WTC11 (cell line): ENCODE measurements around the gene RPL23. TPM values are rescaled to one million over a fixed set of nuclear protein-coding genes. Genes with fewer than 3 reads are reported as not detected.

ENCODE experiments used
- ATAC-seq: fragments of 200-7000 bp; cut with Tn5 transposase; 2 replicates; pipeline ENCODE4 v1.10.0; 2021; ENCODE audit warnings: mild to moderate bottlenecking, moderate library complexity
- CTCF ChIA-PET: fragments of 300-600 bp; sonication (Branson Sonifier 250); formaldehyde crosslinking; loops from one replicate; lab custom pipeline; 2021; ENCODE audit warnings: antibody characterized with exemption; lab: Charles Lee
- POLR2A ChIA-PET: fragments of 350-600 bp; sonication (Branson Sonifier 250); formaldehyde crosslinking; loops from one replicate; lab custom pipeline; 2021; ENCODE audit warnings: antibody characterized with exemption; lab: Charles Lee
- DNase-seq: peaks from one replicate; pipeline ENCODE4 v3.0.0; 2021; ENCODE audit warnings: low spot score
- H3K27ac Mint-ChIP-seq: 2 replicates; pipeline ENCODE4 v1.8.0; 2021; ENCODE audit warnings: mixed read lengths
- H3K27me3 Mint-ChIP-seq: 2 replicates; pipeline ENCODE4 v1.8.0; 2021; ENCODE audit warnings: low read depth, mild to moderate bottlenecking, moderate library complexity, mixed read lengths
- H3K36me3 Mint-ChIP-seq: 2 replicates; pipeline ENCODE4 v1.8.0; 2021; ENCODE audit warnings: mixed read lengths
- H3K4me1 Mint-ChIP-seq: 2 replicates; pipeline ENCODE4 v1.8.0; 2022; ENCODE audit warnings: mixed read lengths
- H3K4me3 Mint-ChIP-seq: 2 replicates; pipeline ENCODE4 v1.8.0; 2021; ENCODE audit warnings: mild to moderate bottlenecking, moderate library complexity, mixed read lengths
- H3K9me3 Mint-ChIP-seq: 2 replicates; pipeline ENCODE4 v1.8.0; 2021; ENCODE audit warnings: mixed read lengths
- EMX1 ChIP-seq: fragments of 250-450 bp; sonication (Bioruptor Pico); IDR thresholded peaks from 2 replicates; pipeline ENCODE4 v1.8.0; 2021; ENCODE audit warnings: mild to moderate bottlenecking
- ESRRA ChIP-seq: sonication (generic); formaldehyde crosslinking; IDR thresholded peaks from 2 replicates; pipeline ENCODE4 v1.8.1; 2022; ENCODE audit warnings: mild to moderate bottlenecking, missing genetic modification reagents, borderline replicate concordance
- FOXK1 ChIP-seq: sonication (generic); formaldehyde crosslinking; IDR thresholded peaks from 2 replicates; pipeline ENCODE4 v1.8.0; 2022; ENCODE audit warnings: mild to moderate bottlenecking, moderate library complexity, missing genetic modification reagents
- GABPB1 ChIP-seq: sonication (generic); formaldehyde crosslinking; IDR thresholded peaks from 2 replicates; pipeline ENCODE4 v1.8.1; 2023; ENCODE audit warnings: mild to moderate bottlenecking, missing genetic modification reagents
- MYBL2 ChIP-seq: sonication (generic); formaldehyde crosslinking; IDR thresholded peaks from 2 replicates; pipeline ENCODE4 v1.8.1; 2023; ENCODE audit warnings: mild to moderate bottlenecking, moderate library complexity, missing genetic modification reagents
- NFATC4 ChIP-seq: fragments of 250-450 bp; sonication (Bioruptor Pico); IDR thresholded peaks from 2 replicates; pipeline ENCODE4 v1.9.0; 2021; ENCODE audit warnings: mild to moderate bottlenecking
- PRRX2 ChIP-seq: fragments of 250-450 bp; sonication (Bioruptor Pico); IDR thresholded peaks from 2 replicates; pipeline ENCODE4 v1.8.0; 2021; ENCODE audit warnings: mild to moderate bottlenecking
- RORB ChIP-seq: fragments of 250-450 bp; sonication (Bioruptor Pico); IDR thresholded peaks from 2 replicates; pipeline ENCODE4 v1.9.0; 2021; ENCODE audit warnings: mild to moderate bottlenecking
- SMAD3 ChIP-seq: sonication (generic); formaldehyde crosslinking; IDR thresholded peaks from 2 replicates; pipeline ENCODE4 v1.8.0; 2022; ENCODE audit warnings: missing genetic modification reagents, mild to moderate bottlenecking, borderline replicate concordance
- SP1 ChIP-seq: sonication (generic); formaldehyde crosslinking; conservative IDR thresholded peaks from 2 replicates; pipeline ENCODE4 v1.8.1; 2022; ENCODE audit warnings: missing genetic modification reagents
- TEAD1 ChIP-seq: sonication (generic); formaldehyde crosslinking; IDR thresholded peaks from 2 replicates; pipeline ENCODE4 v1.8.0; 2022; ENCODE audit warnings: mild to moderate bottlenecking, missing genetic modification reagents
- total RNA-seq: library from RNA; stranded (reverse); gene quantifications from 3 replicates; pipeline ENCODE4 v1.2.3, GENCODE V29; 2021
- TF ChIP-seq, protein P1 (sequence below): sonication (generic); formaldehyde crosslinking; IDR thresholded peaks from 2 replicates; pipeline ENCODE4 v1.8.1; 2023; ENCODE audit warnings: mild to moderate bottlenecking, missing genetic modification reagents, moderate library complexity
- TF ChIP-seq, protein P2 (sequence below): sonication (generic); formaldehyde crosslinking; IDR thresholded peaks from 2 replicates; pipeline ENCODE4 v1.8.1; 2023; ENCODE audit warnings: mild to moderate bottlenecking, missing genetic modification reagents
- TF ChIP-seq, protein P3 (sequence below): sonication (generic); formaldehyde crosslinking; IDR thresholded peaks from 2 replicates; pipeline ENCODE4 v1.8.0; 2022; ENCODE audit warnings: mild to moderate bottlenecking, missing genetic modification reagents
- TF ChIP-seq, protein P4 (sequence below): sonication (generic); formaldehyde crosslinking; IDR thresholded peaks from 2 replicates; pipeline ENCODE4 v1.8.0; 2022; ENCODE audit warnings: mild to moderate bottlenecking, missing genetic modification reagents
- TF ChIP-seq, protein P5 (sequence below): fragments of 250-450 bp; sonication (Bioruptor Pico); IDR thresholded peaks from 2 replicates; pipeline ENCODE4 v1.9.0; 2021; ENCODE audit warnings: moderate library complexity, mild to moderate bottlenecking, inconsistent platforms, borderline replicate concordance
- TF ChIP-seq, protein P6 (sequence below): fragments of 250-450 bp; sonication (Bioruptor Pico); IDR thresholded peaks from 2 replicates; pipeline ENCODE4 v1.9.0; 2021; ENCODE audit warnings: mild to moderate bottlenecking
- TF ChIP-seq, protein P7 (sequence below): sonication (generic); formaldehyde crosslinking; IDR thresholded peaks from 2 replicates; pipeline ENCODE4 v1.8.0; 2022; ENCODE audit warnings: mild to moderate bottlenecking, missing genetic modification reagents
- TF ChIP-seq, protein P8 (sequence below): sonication (generic); formaldehyde crosslinking; IDR thresholded peaks from 2 replicates; pipeline ENCODE4 v1.8.1; 2023; ENCODE audit warnings: mild to moderate bottlenecking, missing genetic modification reagents, moderate library complexity
- TF ChIP-seq, protein P9 (sequence below): fragments of 250-450 bp; sonication (Bioruptor Pico); IDR thresholded peaks from 2 replicates; pipeline ENCODE4 v1.9.0; 2021; ENCODE audit warnings: mild to moderate bottlenecking, borderline replicate concordance

The RPL23 gene
- total RNA-seq, 1 experiment from 2014 or later = 1,832 TPM

DNA sequence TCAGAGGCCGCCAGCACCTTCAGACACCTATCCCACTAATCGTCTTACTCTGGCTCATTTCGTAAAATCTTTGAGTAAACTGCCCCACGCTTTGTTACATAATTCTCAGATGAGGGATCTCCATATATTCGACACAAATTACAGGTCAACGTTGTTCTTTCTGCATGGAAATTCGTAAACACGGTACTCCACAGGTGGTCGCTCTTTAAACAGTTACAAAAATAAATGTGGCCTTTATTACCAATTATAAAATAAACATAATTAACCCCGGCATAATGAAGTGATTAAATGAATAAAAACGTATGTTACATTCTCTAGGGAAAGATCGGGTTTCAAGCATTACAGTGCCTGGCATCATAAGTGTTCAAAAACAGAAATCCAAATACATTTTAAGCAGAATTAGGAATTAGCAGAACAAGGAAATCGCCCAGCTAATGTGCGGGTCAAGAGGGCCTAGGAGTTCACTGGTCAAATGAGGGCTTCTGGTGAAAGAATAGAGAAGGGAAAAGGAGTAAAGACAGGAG is 53.2 kb downstream of the RPL23 start (continued):
- TF ChIP-seq, protein P1, sequence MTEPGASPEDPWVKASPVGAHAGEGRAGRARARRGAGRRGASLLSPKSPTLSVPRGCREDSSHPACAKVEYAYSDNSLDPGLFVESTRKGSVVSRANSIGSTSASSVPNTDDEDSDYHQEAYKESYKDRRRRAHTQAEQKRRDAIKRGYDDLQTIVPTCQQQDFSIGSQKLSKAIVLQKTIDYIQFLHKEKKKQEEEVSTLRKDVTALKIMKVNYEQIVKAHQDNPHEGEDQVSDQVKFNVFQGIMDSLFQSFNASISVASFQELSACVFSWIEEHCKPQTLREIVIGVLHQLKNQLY = no peak
- no peak for TF ChIP-seq RORB (CRISPR knock-in tag)
- TF ChIP-seq, all 79 proteins: peak for 0

DNA sequence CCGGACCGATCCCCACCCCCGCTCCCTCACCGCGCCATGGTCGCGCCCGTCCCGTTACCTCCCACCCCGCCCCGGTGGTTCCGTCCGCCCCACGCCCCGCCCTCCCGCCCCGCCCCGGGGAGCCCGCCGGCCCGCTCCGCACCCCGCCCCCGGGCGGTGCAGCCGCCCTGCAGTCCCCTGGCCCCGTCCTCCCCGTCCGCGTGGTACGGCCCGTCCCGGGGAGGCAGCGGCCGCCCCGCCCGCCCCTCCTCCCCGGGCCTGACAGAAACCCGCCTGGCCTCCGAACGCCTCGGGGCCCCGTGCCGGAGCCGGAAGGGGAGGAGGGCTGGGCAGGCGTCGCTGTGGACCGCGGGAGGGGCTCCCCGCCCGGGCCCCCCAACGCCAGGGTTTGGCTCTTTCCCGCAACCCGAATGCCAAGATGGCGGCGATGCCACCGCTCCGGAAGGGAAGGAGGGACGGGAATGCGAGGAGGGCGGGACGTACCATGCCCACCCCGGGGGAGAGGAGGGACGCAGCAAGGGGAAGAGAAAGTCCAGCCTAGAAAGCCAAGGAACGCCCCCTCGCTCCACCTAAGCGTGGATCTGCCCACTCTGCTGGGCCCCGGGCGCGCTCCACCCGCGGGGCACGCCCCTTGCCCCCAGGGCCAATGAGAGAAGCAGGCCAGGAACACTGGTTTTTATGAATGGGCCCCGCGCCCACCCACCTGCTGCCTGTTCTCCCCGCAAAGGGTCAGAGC is 53.9 kb downstream of the RPL23 start, which contains the start of gene PIP4K2B:
TSS of gene PIP4K2B (minus strand) at position 56 of the 736 bp plus-strand sequence. CDS start 132 bp downstream, outside the sequence.
- Mint-ChIP-seq H3K27me3 (no peaks in the 10 kb centered on the region), H3K27ac (peak within 1 kb of the TSS; percentile 97), H3K4me1 (peaks cover 21% of the 10 kb centered on the region), H3K36me3 (peaks cover 52% of the 10 kb centered on the region), H3K4me3 (peak within 1 kb of the TSS; percentile 98), H3K9me3 (no peaks in the 10 kb centered on the region)
- ChIA-PET CTCF (interaction anchor here (0.6 to 1.0 kb wide), 4 partner anchors 38 to 183 kb away, joined by 3 read pairs; partner anchors contain the start of gene RPL23), POLR2A (interaction anchor here (1.2 kb wide), 1 partner anchor 54 kb away, joined by 3 read pairs; the partner anchor contains the start of gene RPL23)
- ATAC-seq (peak; percentile 94), DNase-seq (peak; percentile 97)
- TF ChIP-seq, protein P2, sequence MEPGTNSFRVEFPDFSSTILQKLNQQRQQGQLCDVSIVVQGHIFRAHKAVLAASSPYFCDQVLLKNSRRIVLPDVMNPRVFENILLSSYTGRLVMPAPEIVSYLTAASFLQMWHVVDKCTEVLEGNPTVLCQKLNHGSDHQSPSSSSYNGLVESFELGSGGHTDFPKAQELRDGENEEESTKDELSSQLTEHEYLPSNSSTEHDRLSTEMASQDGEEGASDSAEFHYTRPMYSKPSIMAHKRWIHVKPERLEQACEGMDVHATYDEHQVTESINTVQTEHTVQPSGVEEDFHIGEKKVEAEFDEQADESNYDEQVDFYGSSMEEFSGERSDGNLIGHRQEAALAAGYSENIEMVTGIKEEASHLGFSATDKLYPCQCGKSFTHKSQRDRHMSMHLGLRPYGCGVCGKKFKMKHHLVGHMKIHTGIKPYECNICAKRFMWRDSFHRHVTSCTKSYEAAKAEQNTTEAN = peak; percentile 77; the same call in 1 of the 2 replicates
- TF ChIP-seq GABPB1 (CRISPR knock-in tag) = peak; percentile 69; the same call in 1 of the 2 replicates
- TF ChIP-seq NFATC4 (CRISPR knock-in tag) = peak; percentile 86
- TF ChIP-seq, protein P3, sequence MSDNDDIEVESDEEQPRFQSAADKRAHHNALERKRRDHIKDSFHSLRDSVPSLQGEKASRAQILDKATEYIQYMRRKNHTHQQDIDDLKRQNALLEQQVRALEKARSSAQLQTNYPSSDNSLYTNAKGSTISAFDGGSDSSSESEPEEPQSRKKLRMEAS = peak; percentile 75
- TF ChIP-seq, protein P4, sequence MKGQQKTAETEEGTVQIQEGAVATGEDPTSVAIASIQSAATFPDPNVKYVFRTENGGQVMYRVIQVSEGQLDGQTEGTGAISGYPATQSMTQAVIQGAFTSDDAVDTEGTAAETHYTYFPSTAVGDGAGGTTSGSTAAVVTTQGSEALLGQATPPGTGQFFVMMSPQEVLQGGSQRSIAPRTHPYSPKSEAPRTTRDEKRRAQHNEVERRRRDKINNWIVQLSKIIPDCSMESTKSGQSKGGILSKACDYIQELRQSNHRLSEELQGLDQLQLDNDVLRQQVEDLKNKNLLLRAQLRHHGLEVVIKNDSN = peak; percentile 56; the same call in 1 of the 2 replicates
- peak; percentile 83; the same call in 1 of the 2 replicates for TF ChIP-seq EMX1 (CRISPR knock-in tag)
- TF ChIP-seq TEAD1 = peak; percentile 91; the same call in 1 of the 2 replicates
- peak; percentile 40; the same call in 1 of the 2 replicates for TF ChIP-seq MYBL2 (CRISPR knock-in tag)
- TF ChIP-seq SMAD3 = 0 out of 2 replicates have a peak, but pooled peaks have one; percentile 66
- TF ChIP-seq, protein P5, sequence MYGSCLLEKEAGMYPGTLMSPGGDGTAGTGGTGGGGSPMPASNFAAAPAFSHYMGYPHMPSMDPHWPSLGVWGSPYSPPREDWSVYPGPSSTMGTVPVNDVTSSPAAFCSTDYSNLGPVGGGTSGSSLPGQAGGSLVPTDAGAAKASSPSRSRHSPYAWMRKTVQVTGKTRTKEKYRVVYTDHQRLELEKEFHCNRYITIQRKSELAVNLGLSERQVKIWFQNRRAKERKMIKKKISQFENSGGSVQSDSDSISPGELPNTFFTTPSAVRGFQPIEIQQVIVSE (CRISPR knock-in tag) = no peak
- peak; percentile 25; the same call in 1 of the 2 replicates for TF ChIP-seq ESRRA
- TF ChIP-seq, protein P6, sequence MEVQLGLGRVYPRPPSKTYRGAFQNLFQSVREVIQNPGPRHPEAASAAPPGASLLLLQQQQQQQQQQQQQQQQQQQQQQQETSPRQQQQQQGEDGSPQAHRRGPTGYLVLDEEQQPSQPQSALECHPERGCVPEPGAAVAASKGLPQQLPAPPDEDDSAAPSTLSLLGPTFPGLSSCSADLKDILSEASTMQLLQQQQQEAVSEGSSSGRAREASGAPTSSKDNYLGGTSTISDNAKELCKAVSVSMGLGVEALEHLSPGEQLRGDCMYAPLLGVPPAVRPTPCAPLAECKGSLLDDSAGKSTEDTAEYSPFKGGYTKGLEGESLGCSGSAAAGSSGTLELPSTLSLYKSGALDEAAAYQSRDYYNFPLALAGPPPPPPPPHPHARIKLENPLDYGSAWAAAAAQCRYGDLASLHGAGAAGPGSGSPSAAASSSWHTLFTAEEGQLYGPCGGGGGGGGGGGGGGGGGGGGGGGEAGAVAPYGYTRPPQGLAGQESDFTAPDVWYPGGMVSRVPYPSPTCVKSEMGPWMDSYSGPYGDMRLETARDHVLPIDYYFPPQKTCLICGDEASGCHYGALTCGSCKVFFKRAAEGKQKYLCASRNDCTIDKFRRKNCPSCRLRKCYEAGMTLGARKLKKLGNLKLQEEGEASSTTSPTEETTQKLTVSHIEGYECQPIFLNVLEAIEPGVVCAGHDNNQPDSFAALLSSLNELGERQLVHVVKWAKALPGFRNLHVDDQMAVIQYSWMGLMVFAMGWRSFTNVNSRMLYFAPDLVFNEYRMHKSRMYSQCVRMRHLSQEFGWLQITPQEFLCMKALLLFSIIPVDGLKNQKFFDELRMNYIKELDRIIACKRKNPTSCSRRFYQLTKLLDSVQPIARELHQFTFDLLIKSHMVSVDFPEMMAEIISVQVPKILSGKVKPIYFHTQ = 0 out of 2 replicates have a peak, but pooled peaks have one; percentile 47
- TF ChIP-seq, protein P7, sequence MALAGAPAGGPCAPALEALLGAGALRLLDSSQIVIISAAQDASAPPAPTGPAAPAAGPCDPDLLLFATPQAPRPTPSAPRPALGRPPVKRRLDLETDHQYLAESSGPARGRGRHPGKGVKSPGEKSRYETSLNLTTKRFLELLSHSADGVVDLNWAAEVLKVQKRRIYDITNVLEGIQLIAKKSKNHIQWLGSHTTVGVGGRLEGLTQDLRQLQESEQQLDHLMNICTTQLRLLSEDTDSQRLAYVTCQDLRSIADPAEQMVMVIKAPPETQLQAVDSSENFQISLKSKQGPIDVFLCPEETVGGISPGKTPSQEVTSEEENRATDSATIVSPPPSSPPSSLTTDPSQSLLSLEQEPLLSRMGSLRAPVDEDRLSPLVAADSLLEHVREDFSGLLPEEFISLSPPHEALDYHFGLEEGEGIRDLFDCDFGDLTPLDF (CRISPR knock-in tag) = no peak
- TF ChIP-seq FOXK1 (CRISPR knock-in tag) = peak; percentile 65; the same call in 1 of the 2 replicates
- peak; percentile 92 for TF ChIP-seq SP1 (CRISPR knock-in tag)
- TF ChIP-seq, protein P8, sequence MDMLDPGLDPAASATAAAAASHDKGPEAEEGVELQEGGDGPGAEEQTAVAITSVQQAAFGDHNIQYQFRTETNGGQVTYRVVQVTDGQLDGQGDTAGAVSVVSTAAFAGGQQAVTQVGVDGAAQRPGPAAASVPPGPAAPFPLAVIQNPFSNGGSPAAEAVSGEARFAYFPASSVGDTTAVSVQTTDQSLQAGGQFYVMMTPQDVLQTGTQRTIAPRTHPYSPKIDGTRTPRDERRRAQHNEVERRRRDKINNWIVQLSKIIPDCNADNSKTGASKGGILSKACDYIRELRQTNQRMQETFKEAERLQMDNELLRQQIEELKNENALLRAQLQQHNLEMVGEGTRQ (CRISPR knock-in tag) = 0 out of 2 replicates have a peak, but pooled peaks have one; percentile 4
- TF ChIP-seq, protein P9, sequence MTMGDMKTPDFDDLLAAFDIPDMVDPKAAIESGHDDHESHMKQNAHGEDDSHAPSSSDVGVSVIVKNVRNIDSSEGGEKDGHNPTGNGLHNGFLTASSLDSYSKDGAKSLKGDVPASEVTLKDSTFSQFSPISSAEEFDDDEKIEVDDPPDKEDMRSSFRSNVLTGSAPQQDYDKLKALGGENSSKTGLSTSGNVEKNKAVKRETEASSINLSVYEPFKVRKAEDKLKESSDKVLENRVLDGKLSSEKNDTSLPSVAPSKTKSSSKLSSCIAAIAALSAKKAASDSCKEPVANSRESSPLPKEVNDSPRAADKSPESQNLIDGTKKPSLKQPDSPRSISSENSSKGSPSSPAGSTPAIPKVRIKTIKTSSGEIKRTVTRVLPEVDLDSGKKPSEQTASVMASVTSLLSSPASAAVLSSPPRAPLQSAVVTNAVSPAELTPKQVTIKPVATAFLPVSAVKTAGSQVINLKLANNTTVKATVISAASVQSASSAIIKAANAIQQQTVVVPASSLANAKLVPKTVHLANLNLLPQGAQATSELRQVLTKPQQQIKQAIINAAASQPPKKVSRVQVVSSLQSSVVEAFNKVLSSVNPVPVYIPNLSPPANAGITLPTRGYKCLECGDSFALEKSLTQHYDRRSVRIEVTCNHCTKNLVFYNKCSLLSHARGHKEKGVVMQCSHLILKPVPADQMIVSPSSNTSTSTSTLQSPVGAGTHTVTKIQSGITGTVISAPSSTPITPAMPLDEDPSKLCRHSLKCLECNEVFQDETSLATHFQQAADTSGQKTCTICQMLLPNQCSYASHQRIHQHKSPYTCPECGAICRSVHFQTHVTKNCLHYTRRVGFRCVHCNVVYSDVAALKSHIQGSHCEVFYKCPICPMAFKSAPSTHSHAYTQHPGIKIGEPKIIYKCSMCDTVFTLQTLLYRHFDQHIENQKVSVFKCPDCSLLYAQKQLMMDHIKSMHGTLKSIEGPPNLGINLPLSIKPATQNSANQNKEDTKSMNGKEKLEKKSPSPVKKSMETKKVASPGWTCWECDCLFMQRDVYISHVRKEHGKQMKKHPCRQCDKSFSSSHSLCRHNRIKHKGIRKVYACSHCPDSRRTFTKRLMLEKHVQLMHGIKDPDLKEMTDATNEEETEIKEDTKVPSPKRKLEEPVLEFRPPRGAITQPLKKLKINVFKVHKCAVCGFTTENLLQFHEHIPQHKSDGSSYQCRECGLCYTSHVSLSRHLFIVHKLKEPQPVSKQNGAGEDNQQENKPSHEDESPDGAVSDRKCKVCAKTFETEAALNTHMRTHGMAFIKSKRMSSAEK (CRISPR knock-in tag) = no peak
- TF ChIP-seq PRRX2 (CRISPR knock-in tag) = peak; percentile 74; the same call in 1 of the 2 replicates
